Tongue (tissue), 2 donors: ENCODE results near the gene SLC9A7. TPM values are rescaled to one million over a fixed set of nuclear protein-coding genes. Genes with fewer than 3 reads are reported as not detected.

Experiments used
- DNase-seq: peaks from one replicate; pipeline ENCODE4 v3.0.0-alpha.2; 2015
- total RNA-seq: library from RNA; depleted of rRNA; stranded (reverse); fragments of >200 nt; gene quantifications from one replicate; pipeline ENCODE4 v1.2.3, GENCODE V29; 2014

SLC9A7 gene
- total RNA-seq, 1 donor from 2014 or later: 6.9 TPM

DNA sequence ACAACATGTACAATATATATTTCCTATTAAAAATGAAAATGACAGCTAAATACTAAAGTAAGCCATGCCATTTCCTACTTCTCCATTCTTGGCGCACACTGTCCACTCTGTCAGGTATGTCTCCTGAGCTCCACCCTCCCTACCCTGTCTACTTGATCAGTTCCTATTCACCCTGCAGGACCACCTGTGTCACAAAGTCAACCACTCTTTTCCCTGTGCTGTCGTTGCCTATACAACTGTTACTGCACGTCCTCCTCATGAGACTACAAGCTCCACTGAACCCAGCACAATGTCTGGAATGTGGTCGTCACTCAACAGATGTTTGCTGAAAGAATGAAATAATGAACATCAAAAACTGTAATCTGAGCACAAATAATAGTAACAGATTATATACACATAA is 54.9 kb downstream of the SLC9A7 start:
- peak; percentile 1 for DNase-seq

DNA sequence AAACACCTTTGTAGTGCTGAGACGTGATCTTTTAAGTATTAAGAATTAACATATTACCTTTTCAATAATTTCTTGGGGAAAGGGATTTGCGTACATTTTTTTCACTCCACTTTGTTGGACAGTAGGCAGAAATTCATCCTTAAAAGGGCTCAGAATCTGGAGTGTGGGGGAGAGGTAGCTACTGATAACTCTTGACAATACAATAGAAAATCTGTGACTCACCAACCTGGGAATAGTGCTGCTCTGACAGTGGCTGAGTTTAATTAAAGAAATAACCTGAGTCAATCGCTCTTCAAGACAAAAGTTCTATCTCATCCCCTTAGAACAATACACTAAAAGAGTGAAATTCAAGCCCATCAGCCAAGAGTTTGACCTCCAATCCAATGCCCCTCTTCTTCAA is 60.2 kb downstream of the SLC9A7 start:
- DNase-seq: no peak

DNA sequence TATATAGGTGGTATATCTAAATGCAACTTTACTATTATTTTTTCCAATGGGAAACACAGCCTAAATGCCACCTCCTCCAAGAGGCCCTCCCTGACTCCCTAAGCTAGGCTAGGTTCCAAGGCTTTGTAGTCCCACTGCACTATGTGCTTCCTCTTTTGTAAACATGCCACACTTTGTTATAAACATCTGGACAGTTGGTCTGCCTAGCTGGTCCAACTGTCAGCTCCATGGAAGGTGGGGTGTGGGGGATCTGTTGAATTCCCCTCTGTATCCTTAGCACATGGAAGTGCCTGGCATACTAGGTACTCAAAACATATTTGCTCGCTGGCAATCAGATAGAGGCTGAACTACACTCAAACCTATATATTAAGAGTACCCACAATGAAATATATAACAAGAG is 63.4 kb downstream of the SLC9A7 start:
- no peak for DNase-seq

DNA sequence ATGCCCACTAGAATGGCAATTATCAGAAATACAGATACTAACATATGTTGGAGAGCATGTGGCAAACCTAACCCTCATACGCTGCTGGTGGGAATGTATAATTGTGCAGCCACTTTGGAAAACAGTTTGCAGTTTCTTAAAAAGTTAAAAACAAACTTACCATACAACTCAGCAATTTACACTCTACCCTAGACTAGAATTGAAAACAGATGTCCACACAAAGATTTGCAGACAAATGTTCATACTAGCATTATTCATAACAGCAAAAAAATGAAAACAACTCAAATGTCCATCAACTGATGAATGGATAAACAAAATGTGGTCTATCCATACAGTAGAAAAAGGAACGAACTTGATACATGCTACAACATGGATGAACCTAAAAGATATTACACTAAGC is 64.4 kb downstream of the SLC9A7 start:
- no peak for DNase-seq

DNA sequence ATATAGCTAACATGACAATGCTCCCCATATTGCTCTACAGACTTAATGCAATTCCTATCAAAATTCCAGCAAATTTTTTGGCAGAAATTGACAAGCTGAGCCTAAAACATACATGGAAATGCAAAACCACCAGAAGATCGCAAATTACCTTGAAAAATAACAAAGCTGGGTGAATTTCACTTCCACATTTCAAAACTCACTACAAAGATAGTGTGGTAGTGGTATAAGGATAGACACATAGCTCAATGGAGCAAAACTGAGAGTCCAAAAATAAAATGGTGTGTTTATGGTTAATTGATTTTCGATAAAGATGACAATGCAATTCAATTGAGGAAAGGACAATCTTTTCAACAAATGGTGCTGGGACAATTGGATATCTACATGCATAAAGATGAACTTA is 65.8 kb downstream of the SLC9A7 start:
- DNase-seq: no peak

DNA sequence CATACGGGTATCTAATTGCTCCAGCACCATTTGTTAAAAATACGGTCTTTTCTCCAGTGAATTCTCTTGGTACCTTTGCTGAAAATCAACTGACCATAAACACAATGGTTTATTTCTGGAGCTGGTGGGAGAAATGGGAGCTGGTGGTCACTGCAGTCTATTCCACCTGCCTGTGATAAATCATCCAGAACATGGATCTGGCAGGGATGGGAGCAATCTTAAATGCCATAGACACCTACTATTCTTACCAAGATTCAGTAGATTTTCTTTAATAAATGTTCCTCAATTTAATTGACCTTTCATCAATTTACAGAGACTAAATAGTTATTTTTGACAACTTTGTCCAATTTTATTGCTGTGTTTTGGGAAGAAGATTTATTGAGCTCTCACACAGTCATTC is 68.1 kb downstream of the SLC9A7 start:
- no peak for DNase-seq

DNA sequence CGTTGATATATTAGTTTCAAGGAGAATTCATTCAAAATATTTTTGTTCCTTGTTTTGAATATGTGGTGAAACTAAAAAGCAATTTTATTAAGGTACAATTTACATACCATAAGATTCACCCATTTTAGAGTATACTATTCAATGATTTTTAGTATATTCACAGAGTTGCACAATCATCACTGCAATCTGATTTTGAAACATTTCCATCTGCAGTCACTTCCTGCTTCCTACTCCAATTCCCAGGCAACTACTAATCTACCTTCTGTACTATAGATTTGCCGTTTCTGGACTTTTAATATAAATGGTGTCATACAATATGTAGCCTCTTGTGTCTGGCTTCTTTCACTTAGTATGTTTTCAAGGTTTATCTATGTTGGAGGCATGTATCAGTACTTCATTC is 71.3 kb downstream of the SLC9A7 start:
- DNase-seq: no peak

DNA sequence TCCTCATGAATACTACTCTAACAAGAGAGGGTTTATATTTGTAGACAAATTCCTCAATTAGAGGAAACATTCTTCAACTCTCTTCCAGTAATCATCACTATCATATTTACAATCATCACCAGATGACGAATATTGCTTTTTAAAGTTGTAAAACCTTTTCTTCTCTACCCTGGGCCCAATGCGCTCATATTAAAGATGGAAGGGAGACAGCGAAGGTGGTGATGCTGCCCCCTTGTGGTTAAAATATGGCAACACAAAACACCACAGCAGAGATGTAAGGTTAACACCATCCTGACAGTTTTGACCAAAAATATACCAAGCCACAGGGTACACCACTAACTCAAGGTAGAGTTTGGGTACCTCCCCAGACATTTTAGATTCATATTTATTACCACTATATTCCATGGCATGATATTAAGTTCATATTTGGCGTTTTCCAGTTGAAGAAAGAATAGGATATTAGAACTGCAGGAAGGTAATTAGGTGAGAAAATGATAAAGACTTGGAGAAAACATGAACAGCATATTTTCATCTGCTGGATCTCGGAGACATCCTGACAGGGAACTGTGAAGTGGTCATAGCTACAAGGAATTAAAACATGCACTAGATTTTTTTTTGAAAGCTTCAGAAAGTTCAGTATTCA is 72.8 kb downstream of the SLC9A7 start:
- DNase-seq: peak; percentile 57

DNA sequence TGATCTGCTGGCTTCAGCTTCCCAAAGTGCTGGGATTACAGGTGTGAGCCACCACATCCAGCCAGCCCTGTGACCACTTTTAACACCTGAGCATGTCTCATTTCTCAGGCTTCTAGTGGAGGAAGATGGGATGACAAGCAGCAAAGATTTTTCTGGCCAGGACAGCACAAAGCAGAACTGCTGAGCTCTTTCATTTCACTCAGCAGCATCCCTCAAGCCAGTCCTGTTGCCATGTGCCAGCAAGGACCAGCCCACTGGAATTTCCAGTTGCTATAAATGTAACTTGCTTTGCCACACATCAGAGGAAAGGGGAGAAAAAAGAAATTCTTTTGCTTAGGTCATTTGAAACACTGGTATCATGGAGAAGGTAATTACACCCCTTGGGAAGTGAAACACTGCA is 75.9 kb downstream of the SLC9A7 start:
- no peak for DNase-seq

DNA sequence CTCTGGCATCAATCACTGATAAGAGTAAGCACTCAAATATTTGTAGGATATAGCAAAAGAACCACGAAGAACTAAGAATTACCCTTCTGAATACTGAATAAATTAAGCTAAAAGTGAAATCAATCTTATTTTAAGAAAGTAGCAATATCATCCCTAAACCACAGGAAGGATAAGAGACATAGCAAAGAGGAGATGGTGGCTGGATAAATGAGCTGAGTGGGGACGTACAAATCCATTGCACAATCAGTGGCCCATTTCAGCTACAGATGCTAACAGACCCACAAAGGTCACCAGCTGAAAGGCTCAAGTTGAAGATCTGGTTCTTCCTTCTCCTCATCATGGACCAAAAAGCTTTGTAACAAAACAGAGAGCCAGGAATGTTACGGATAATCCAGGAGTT is 77.1 kb downstream of the SLC9A7 start:
- no peak for DNase-seq

DNA sequence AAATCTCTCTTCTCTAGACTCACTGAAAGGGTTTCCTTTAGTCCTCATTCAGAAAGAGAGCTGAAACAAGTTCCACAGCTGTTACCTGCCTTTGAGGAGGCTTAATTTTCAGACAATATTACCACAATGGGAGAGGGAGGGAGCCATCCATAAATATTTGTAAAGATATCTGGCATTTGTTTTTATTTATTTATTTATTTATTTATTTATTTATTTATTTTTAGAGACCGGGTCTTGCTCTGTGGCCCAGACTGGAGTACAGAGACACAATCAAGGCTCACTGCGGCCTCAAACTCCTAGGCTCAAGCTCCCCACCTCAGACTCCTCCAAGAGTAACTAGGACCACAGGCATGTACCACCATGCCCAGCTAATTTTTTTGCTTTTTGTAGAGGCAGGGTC is 80.7 kb downstream of the SLC9A7 start:
- DNase-seq: no peak

DNA sequence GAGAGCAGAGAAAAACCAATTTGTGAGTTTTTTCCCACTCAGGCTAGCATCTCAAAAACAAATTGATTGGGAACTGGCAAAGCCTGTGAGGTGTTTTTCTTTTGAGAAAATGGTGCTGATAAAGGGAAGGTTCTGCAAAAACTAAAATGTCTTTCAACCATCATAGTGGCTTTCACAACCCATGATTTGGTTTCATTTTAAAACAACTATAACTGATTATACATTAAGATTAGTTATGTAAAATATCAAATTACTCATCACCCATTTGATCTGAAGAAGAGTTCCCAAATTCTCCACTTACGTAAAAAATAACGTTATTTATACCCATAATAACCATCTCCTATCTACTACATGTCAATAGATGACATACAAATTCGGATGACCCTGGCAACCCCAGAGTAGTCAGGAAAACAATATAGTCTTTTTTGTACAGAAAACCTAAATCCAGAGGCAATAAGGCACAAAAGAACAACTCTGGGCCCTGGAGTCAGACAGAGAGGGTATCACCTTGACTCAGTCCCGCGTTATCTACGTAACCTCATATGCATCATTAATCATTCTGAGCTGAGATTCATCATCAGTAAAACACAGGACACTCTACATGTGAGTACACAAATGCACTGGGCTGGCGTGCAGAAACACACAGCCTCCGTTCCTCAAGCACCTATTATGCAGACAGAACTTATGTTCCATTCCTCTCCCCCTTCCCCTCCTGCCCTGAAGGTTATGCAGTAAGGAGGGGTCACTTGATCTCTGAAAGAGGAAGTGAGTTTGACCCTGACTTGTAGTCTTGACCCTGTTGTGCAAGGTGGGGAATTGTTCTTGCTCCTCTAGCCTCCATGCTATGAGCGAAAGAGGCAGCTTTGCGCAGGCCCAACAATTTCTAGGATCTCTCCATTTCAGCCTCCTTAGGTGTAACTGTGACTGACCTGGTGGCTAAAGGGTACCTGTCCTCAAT is 82.2 kb downstream of the SLC9A7 start:
- no peak for DNase-seq

DNA sequence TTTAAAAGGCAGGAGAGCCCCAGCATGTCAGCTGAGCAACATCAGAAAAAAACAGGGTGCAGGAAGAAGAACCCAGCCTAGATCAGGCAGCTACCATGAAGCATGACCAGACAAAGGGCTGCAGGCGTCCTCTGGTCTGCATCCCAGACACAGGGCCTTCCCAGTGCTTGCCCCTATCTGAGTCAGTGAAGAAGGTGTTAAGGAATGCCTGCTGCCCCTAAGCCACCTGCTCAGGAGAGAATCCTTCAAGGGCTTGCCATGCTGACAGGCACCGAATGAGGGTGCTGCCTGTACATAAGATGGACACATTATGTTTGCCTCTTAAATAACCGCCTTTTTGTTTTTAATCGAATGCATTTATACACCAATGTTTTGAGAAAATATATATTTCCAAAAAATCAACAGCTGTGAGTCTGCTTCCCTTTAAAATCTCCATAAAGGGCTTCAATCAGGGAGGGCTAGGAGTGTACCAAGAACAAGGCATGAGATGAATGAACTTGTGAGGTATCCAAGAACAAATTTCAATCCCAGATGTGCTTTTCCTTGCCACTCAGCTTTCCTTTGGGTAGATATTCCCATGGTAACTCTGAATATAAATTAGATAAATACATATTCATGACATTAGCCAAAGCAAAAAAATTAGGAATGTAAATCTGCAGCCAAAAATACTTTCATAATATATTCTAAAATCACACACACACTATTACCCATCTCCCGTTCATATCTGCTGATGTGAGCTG is 85.1 kb downstream of the SLC9A7 start:
- DNase-seq: no peak

DNA sequence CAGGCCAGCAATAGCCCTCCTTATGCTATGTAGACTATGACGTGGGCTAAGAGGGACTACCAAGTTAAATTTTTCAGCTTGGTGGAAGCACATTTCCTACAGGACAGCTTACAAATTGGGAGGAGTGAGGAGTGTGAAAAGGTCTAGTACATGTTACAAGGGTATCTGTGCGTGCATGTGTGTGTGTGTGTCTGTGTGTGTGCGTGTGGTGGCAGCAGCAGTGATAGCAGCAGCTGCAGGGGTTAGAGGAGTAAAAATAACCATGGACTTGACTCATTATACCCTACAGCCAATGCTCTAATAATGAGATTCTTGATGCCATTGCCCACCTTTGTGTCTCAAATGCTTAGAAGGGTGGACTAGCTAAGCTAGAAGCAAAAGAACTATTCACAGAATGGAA is 88.6 kb downstream of the SLC9A7 start:
- DNase-seq: peak; percentile 31

DNA sequence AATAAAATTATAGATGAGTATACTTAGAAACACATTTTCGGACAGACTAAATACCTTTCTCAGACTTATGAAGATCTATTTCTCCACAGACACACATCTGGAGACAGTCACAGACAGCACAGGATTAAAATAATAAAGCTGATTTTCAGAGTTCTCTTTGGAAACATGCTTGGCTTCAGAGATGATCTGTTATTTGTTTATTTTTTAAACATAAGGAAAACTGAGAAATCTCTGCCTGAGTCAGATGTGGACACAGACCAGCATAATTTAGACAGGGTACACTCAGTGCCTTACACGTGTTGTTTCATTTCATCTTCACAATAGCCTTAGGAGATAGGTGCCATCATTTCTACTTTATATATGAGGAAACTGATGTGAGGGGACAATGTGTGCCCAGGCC is 92.1 kb downstream of the SLC9A7 start:
- DNase-seq: no peak

DNA sequence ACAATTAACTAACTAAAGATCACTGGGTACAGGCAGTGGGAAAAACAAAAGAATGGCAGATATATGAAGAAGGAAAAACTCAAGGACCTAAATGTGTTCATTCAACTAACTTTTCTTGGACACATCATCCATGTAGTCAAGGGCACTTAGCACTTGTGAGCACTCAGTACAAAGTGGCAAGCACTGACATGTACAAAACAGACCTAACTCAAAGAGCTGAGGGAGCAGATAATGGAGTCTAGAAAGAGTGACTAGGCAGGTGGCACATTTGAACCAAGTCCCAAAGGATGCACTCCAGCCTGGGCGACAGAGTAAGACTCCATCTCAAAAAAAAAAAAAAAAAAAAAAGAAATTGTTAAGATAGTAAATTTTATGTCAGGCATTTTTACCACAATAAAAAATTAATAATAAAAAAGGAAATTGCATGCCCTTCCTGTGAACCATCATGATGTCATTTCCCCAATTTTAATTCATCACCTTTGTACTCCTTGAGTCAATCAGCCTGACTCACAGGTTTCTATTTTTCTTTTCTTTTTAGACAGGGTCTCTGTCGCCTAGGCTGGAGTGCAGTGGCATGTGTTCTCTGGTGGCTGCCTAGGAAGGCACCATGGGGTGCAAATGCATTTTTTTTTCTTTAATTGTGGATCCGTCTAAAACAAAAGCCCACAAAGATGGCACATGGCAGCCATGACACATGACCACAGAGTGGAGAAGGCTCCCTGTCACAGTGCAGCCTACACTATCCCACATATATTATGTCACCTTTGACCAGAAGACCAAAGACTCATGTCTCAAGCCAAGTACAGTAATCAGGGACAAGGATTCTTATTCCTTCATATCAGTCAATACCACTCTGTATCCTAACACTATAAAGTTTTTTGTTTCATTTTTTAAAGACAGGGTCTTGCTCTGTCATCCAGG is 93.4 kb downstream of the SLC9A7 start:
- no peak for DNase-seq

DNA sequence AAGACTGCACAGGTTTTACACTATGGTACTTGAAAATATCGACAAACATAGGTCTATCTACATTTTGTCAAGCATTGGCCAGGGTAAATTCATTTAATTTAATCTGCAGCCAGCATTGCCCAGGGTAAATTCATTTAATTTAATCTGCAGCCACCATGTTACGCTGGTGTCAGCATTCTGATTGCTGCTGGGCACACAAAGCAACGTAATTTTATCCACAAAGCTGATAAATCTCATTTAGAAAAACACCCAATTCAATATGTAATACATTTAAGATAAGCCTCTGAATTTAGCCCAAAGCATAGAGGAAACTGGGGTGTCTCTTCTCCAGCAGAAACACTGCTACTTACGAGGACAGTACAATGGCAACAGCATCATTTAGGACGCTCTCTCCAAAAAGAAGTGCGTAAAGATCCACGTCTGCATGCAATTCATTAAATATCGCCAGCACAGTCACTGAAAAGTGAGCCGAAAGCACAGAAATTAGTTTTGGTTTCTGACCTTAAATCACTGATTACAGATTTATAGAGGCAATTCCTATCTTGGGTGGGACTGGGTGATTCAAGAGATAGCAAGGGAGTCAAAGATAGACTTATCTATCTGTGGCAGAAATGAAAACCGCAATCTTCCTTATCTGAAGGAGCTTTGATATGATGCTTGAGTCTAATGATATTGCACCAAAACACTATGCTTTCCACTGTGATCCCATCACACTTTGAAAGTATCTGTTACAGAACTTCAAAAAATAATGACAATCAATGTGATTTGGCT is 96.5 kb downstream of the SLC9A7 start:
- DNase-seq: no peak

DNA sequence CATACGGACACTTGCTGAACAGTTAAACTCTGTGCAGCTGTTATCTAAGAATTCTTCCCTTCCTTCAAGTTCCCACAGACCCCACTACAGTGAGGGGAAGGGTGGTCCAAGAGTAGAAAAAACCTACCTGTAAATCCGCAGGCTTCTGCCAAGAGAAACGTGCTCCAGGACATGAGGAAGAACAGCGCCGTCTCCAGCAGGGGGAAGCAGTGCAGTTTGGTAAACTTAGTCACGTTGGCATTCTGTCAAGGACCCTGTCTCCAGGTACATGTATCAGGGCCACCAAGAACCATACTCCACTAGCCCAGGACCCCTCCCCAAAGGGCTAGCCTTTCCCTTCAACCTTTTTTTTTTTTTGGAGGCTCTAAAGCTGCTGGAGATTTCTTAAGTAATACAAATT is 105.4 kb downstream of the SLC9A7 start:
- DNase-seq: no peak

DNA sequence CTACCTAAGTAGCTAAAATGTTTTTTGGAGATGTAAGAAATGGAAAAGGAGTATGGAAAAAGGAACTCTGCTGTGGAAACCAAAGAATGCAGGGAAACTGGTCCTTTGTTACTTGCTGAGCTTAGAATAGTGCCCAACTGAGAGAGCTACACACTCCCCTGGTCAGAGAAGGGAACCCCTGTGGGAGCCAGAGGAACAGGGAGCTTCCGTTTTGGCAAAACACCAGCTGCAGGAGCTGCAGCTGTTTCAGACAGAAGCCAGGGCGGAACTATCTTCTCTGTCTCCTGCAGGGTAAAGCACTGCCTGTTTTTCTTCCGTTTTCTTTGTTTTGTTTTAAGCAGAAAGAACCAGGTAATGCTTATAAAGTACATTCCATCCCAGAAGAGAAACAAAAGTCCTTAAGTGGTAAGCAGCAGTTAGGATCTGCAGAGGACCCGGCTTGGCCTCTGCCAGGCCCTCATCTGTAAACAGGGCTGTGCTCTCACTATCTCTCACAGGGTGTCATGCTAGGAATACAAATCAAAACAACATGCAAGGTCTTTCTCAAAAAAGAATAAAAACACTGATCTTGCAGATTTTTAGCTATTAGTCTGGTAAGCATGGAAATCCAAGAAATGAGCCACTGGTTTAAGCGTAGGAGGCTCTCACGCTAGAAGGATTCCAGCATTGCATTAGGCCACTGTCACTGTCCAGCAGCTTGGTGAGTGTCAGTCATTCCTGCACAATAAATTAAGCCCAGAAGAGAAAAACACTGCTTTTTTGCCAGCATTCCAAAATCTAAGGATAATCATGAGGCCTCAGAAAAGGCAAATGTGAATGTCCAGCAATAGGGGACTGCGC is 109.3 kb downstream of the SLC9A7 start:
- DNase-seq: peak; percentile 74

DNA sequence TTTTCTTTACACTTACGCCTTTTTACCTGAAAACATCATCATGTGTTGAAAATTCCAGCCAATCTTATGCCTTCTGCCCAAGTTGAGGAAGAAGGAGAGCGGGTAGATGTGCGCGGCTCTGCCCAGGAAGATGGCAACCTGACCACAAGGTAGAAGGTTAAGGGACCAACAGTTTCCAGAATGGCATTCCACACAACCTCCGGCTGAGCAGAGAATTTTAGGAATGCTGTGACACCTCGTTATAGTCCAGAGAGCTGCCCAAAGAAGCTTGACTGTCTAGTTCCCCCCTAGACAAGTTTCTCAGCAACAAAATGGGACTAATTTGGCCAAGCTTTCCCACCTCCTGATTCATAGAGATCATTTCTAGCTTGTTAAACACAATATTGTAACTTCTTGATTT is 110.3 kb downstream of the SLC9A7 start:
- no peak for DNase-seq
